HG02973 (cell line): ENCODE data around the gene ZNF385B.

ENCODE experiments used
- ATAC-seq: cut with Tn5 transposase; IDR thresholded peaks from one replicate; pipeline ENCODE4 v1.9.1; 2021; ENCODE audit warnings: moderate library complexity; ENCODE audit not compliant: unreplicated experiment

Gene ZNF385B

GRCh38 chr2:179594268-179595112 is 266.9 kb downstream of the ZNF385B start:
- no peak for ATAC-seq

GRCh38 chr2:179593323-179593722 is 268.1 kb downstream of the ZNF385B start:
- no peak for ATAC-seq

- no peak for ATAC-seq
These were observed 269.1 kb downstream of the ZNF385B start for GRCh38 chr2:179592167-179592936.

- no peak for ATAC-seq
These were observed 269.7 kb downstream of the ZNF385B start for GRCh38 chr2:179591690-179592089.

- ATAC-seq, result no peak
These were observed 272.8 kb downstream of the ZNF385B start for GRCh38 chr2:179588486-179589145.

GRCh38 chr2:179584760-179585159 is 276.7 kb downstream of the ZNF385B start:
- ATAC-seq, result no peak

GRCh38 chr2:179581605-179582004 is 279.8 kb downstream of the ZNF385B start:
- no peak for ATAC-seq

GRCh38 chr2:179580378-179581146 is 280.9 kb downstream of the ZNF385B start:
- no peak for ATAC-seq

GRCh38 chr2:179579800-179580199 is 281.6 kb downstream of the ZNF385B start:
- ATAC-seq, result no peak

- ATAC-seq, result no peak
These were observed 283.1 kb downstream of the ZNF385B start for GRCh38 chr2:179578171-179578916.

- no peak for ATAC-seq
These were observed 287.3 kb downstream of the ZNF385B start for GRCh38 chr2:179574061-179574519.

GRCh38 chr2:179572544-179572943 is 288.9 kb downstream of the ZNF385B start:
- ATAC-seq, result no peak

- no peak for ATAC-seq
These were observed 289.7 kb downstream of the ZNF385B start for GRCh38 chr2:179571721-179572120.

GRCh38 chr2:179571252-179571651 is 290.2 kb downstream of the ZNF385B start:
- ATAC-seq, result no peak

GRCh38 chr2:179569831-179570233 is 291.6 kb downstream of the ZNF385B start:
- ATAC-seq, result no peak

GRCh38 chr2:179565807-179566206 is 295.6 kb downstream of the ZNF385B start:
- ATAC-seq, result no peak

- no peak for ATAC-seq
These were observed 299.0 kb downstream of the ZNF385B start for GRCh38 chr2:179562330-179562885.

GRCh38 chr2:179561702-179562101 is 299.7 kb downstream of the ZNF385B start:
- no peak for ATAC-seq

GRCh38 chr2:179560257-179560735 is 301.1 kb downstream of the ZNF385B start:
- no peak for ATAC-seq
